ENCODE results near the gene TARDBP. TPM values are rescaled to one million over a fixed set of nuclear protein-coding genes. Genes with fewer than 3 reads are reported as not detected.

Gene TARDBP
- total and polyA plus RNA-seq, 9 of the 15 experiments (the other 6 are each of a cell fraction or from before 2014, with no cell fraction given): 122 to 515 (median 243) TPM

DNA sequence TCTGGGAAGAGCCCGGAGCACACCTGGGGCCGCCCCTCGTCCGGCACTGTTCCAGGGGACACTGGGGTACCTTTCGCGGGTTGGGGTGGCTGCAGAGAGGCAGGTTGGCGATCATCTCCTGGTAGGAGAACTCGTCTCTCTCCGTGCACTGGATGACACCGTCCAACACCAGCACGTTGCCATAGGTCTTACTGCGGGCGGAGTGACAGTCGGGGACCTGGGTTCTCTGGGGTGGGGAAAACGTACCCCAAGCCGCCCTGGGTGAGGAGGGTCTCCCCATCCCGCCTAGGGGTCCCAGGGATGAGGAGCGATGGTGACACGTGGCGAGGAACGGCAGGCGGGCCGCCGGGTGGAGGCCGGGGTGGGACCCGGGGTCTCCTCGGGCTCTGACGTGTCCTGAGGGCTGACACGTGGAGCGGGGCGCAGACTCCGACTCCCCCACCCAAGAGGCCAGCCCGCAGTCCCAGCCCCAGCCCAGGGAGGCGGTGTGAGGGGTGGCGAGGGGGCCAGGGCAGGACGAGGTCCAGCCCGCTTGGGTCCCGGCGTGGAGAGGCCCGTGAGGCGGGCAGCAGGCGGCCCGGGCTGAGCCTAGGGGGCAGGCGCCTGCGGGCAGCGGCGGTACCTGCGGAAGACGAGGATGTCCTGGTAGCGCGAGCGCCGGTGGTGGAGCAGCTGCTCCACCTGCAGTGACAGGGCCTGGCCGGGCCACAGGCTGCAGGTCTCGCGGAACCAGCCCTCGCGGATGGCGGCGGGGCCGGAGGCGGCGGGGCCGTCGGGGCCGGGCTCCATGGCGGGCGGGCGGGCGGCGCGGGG, 46.9 kb downstream of the TARDBP start (continued):
- TF ChIP-seq, protein P1, sequence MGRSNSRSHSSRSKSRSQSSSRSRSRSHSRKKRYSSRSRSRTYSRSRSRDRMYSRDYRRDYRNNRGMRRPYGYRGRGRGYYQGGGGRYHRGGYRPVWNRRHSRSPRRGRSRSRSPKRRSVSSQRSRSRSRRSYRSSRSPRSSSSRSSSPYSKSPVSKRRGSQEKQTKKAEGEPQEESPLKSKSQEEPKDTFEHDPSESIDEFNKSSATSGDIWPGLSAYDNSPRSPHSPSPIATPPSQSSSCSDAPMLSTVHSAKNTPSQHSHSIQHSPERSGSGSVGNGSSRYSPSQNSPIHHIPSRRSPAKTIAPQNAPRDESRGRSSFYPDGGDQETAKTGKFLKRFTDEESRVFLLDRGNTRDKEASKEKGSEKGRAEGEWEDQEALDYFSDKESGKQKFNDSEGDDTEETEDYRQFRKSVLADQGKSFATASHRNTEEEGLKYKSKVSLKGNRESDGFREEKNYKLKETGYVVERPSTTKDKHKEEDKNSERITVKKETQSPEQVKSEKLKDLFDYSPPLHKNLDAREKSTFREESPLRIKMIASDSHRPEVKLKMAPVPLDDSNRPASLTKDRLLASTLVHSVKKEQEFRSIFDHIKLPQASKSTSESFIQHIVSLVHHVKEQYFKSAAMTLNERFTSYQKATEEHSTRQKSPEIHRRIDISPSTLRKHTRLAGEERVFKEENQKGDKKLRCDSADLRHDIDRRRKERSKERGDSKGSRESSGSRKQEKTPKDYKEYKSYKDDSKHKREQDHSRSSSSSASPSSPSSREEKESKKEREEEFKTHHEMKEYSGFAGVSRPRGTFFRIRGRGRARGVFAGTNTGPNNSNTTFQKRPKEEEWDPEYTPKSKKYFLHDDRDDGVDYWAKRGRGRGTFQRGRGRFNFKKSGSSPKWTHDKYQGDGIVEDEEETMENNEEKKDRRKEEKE (IDR thresholded peaks at IDR 0.05; ENCODE audit: borderline replicate concordance in 1 of 2, control insufficient read depth in 1 of 2, low read depth in 2 of 2, low read length in 1 of 2): no peak
- no peak for TF ChIP-seq PHB (CRISPR knock-in tag; IDR thresholded peaks at IDR 0.05)
- no peak for TF ChIP-seq GATA2 (CRISPR knock-in tag; IDR thresholded peaks at IDR 0.05)
- TF ChIP-seq, protein P2, sequence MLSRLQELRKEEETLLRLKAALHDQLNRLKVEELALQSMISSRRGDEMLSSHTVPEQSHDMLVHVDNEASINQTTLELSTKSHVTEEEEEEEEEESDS (CRISPR knock-in tag; IDR thresholded peaks at IDR 0.05): no peak
- no peak for TF ChIP-seq NR2C1 (IDR thresholded peaks at IDR 0.05)
- no peak for TF ChIP-seq NR2C1 (tag; IDR thresholded peaks at IDR 0.05)
- no peak for TF ChIP-seq BDP1 (IDR thresholded peaks at IDR 0.05; ENCODE audit: insufficient read depth, insufficient read length)
- no peak for TF ChIP-seq RAD51 (IDR thresholded peaks at IDR 0.05; ENCODE audit: borderline replicate concordance, low read depth)
- no peak for TF ChIP-seq ZNF436 (CRISPR knock-in tag; IDR thresholded peaks at IDR 0.05)
- no peak for TF ChIP-seq BRCA1 (IDR thresholded peaks at IDR 0.05)
- TF ChIP-seq BRCA1 (CRISPR knock-in tag; IDR thresholded peaks at IDR 0.05): no peak
- TF ChIP-seq, protein P3, sequence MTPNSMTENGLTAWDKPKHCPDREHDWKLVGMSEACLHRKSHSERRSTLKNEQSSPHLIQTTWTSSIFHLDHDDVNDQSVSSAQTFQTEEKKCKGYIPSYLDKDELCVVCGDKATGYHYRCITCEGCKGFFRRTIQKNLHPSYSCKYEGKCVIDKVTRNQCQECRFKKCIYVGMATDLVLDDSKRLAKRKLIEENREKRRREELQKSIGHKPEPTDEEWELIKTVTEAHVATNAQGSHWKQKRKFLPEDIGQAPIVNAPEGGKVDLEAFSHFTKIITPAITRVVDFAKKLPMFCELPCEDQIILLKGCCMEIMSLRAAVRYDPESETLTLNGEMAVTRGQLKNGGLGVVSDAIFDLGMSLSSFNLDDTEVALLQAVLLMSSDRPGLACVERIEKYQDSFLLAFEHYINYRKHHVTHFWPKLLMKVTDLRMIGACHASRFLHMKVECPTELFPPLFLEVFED (CRISPR knock-in tag; conservative IDR thresholded peaks at IDR 0.05): no peak
- TF ChIP-seq KAT7 (CRISPR knock-in tag; IDR thresholded peaks at IDR 0.05; ENCODE audit: borderline replicate concordance): no peak
- TF ChIP-seq SP1 (CRISPR knock-in tag; IDR thresholded peaks at IDR 0.05): no peak
- TF ChIP-seq, protein P4, sequence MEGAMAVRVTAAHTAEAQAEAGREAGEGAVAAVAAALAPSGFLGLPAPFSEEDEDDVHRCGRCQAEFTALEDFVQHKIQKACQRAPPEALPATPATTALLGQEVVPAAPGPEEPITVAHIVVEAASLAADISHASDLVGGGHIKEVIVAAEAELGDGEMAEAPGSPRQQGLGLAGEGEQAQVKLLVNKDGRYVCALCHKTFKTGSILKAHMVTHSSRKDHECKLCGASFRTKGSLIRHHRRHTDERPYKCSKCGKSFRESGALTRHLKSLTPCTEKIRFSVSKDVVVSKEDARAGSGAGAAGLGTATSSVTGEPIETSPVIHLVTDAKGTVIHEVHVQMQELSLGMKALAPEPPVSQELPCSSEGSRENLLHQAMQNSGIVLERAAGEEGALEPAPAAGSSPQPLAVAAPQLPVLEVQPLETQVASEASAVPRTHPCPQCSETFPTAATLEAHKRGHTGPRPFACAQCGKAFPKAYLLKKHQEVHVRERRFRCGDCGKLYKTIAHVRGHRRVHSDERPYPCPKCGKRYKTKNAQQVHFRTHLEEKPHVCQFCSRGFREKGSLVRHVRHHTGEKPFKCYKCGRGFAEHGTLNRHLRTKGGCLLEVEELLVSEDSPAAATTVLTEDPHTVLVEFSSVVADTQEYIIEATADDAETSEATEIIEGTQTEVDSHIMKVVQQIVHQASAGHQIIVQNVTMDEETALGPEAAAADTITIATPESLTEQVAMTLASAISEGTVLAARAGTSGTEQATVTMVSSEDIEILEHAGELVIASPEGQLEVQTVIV (CRISPR knock-in tag; IDR thresholded peaks at IDR 0.05; ENCODE audit: borderline replicate concordance): no peak
- no peak for TF ChIP-seq MEIS2 (IDR thresholded peaks at IDR 0.05; ENCODE audit: partially characterized antibody)
- TF ChIP-seq FOXJ2 (tag; IDR thresholded peaks at IDR 0.05): no peak
- no peak for TF ChIP-seq BMI1 (IDR thresholded peaks at IDR 0.05; ENCODE audit: low read length)
- TF ChIP-seq KAT2B (IDR thresholded peaks at IDR 0.05; ENCODE audit: low read depth, low read length): no peak

All from K562 (cell line).